H1 (cell line): ENCODE measurements around the gene MAP2K2. TPM values are rescaled to one million over a fixed set of nuclear protein-coding genes. Genes with fewer than 3 reads are reported as not detected.
A peak's percentile ranks its signal among the peaks of the same experiment; 100 is the strongest.

Source experiments
- CTCF ChIA-PET: fragments of 300-600 bp; sonication (Branson Sonifier 250); formaldehyde crosslinking; loops from one replicate; lab custom pipeline; 2021; ENCODE audit not compliant: partially characterized antibody; lab: Charles Lee
- POLR2A ChIA-PET: fragments of 300-600 bp; sonication (Branson Sonifier 250); formaldehyde crosslinking; loops from one replicate; lab custom pipeline; 2021; ENCODE audit warnings: inconsistent platforms; ENCODE audit not compliant: partially characterized antibody; lab: Charles Lee
- DNase-seq, 2 experiments: peaks; one replicate each; pipeline versions ENCODE4 v3.0.0 to v3.0.0-alpha.2; 2010 to 2022; ENCODE audit warnings: low spot score in 2 of 2, low read depth in 1 of 2, mixed read lengths in 1 of 2
- FAIRE-seq: peaks from 2 replicates; lab custom pipeline; 2011; peaks lifted over from hg19 to GRCh38; lab: Jason Lieb, UNC
- H2AFZ ChIP-seq: 2 replicates; pipeline ENCODE4 v1.8.1; 2012; ENCODE audit warnings: low read length, inconsistent platforms
- H2AK5ac ChIP-seq: 2 replicates; pipeline ENCODE4 v1.6.1; 2013; ENCODE audit warnings: low read depth, low read length
- H2BK120ac ChIP-seq: replicated peaks from 2 replicates; pipeline ENCODE3; 2013; ENCODE audit warnings: low read depth, low read length, inconsistent platforms
- H2BK12ac ChIP-seq: 2 replicates; pipeline ENCODE4 v1.6.1; 2013; ENCODE audit warnings: low read depth, low read length
- H2BK15ac ChIP-seq: 2 replicates; pipeline ENCODE4 v1.6.1; 2013; ENCODE audit warnings: low read length
- H2BK20ac ChIP-seq: 2 replicates; pipeline ENCODE4 v1.6.1; 2013; ENCODE audit warnings: low read length
- H2BK5ac ChIP-seq: 2 replicates; pipeline ENCODE4 v1.6.1; 2013; ENCODE audit warnings: low read depth, low read length
- H3K14ac ChIP-seq: 2 replicates; pipeline ENCODE4 v1.6.1; 2013; ENCODE audit warnings: inconsistent platforms; ENCODE audit not compliant: insufficient read length
- H3K18ac ChIP-seq: 2 replicates; pipeline ENCODE4 v1.6.1; 2013; ENCODE audit warnings: low read length; ENCODE audit errors: extremely low read depth
- H3K23ac ChIP-seq: 2 replicates; pipeline ENCODE4 v1.6.1; 2013; ENCODE audit warnings: inconsistent platforms; ENCODE audit not compliant: insufficient read length
- H3K23me2 ChIP-seq: 2 replicates; pipeline ENCODE4 v1.6.1; 2013; ENCODE audit warnings: low read depth, low read length
- H3K27ac ChIP-seq: 2 replicates; pipeline ENCODE4 v1.6.1; 2011; ENCODE audit warnings: low read depth, low read length, inconsistent platforms
- H3K27me3 ChIP-seq, 4 experiments: replicated peaks in 1 of 4; 1 replicate in 1 of 4; 2 replicates in 3 of 4; pipeline versions ENCODE4 v1.6.1 to v1.8.1; 2011 to 2013; ENCODE audit warnings: low read length in 3 of 4, mild to moderate bottlenecking in 3 of 4, inconsistent platforms in 2 of 4, mixed read lengths in 2 of 4, moderate library complexity in 1 of 4; ENCODE audit not compliant: control insufficient read depth in 3 of 4, insufficient read depth in 3 of 4; ENCODE audit errors: extremely low read depth in 1 of 4
- H3K36me3 ChIP-seq, 4 experiments: 2 replicates each; pipeline versions ENCODE4 v1.6.1 to v1.8.1; 2011 to 2013; ENCODE audit warnings: mild to moderate bottlenecking in 4 of 4, low read length in 3 of 4, moderate library complexity in 2 of 4, control low read depth in 1 of 4, inconsistent platforms in 1 of 4; ENCODE audit not compliant: insufficient read depth in 4 of 4, control insufficient read depth in 2 of 4
- H3K4ac ChIP-seq: replicated peaks from 2 replicates; pipeline ENCODE3; 2013; ENCODE audit warnings: low read length, low read depth, mixed read lengths, inconsistent platforms; ENCODE audit not compliant: insufficient read length
- H3K4me1 ChIP-seq, 4 experiments: replicated peaks in 1 of 4; 1 replicate in 1 of 4; 2 replicates in 3 of 4; pipeline versions ENCODE4 v1.6.1 to v1.8.1; 2011 to 2013; ENCODE audit warnings: low read length in 3 of 4, inconsistent platforms in 2 of 4, mixed read lengths in 1 of 4; ENCODE audit not compliant: insufficient read depth in 4 of 4, control insufficient read depth in 3 of 4
- H3K4me2 ChIP-seq, 2 experiments: 2 replicates each; pipeline versions ENCODE4 v1.6.1 to v1.8.1; 2011 to 2013; ENCODE audit warnings: low read depth in 2 of 2, low read length in 2 of 2, control low read depth in 1 of 2, inconsistent platforms in 1 of 2, mild to moderate bottlenecking in 1 of 2; ENCODE audit not compliant: insufficient read depth in 1 of 2
- H3K4me3 ChIP-seq, 4 experiments: fragments of 200-600, 300-600 bp in 1 of 4; sonication (generic), shearing (Covaris generic), sonication (Bioruptor Twin) in 1 of 4; 2 replicates each; pipeline versions ENCODE4 v1.5.1 to v1.8.1; 2011 to 2016; ENCODE audit warnings: low read length in 4 of 4, low read depth in 3 of 4, control low read depth in 2 of 4, inconsistent platforms in 2 of 4, mild to moderate bottlenecking in 2 of 4, mixed read lengths in 1 of 4, moderate library complexity in 1 of 4; ENCODE audit not compliant: insufficient read depth in 2 of 4; ENCODE audit errors: extremely low read depth in 1 of 4
- H3K56ac ChIP-seq: replicated peaks from 2 replicates; pipeline ENCODE3; 2013; ENCODE audit warnings: low read depth, mild to moderate bottlenecking, mixed read lengths, low read length, inconsistent platforms; ENCODE audit not compliant: insufficient read length
- H3K79me1 ChIP-seq: 2 replicates; pipeline ENCODE4 v1.6.1; 2013; ENCODE audit warnings: low read depth, low read length, control low read depth
- H3K79me2 ChIP-seq, 2 experiments: 2 replicates each; pipeline versions ENCODE4 v1.6.1 to v1.8.1; 2012 to 2013; ENCODE audit warnings: low read length in 2 of 2, mild to moderate bottlenecking in 2 of 2, inconsistent platforms in 1 of 2; ENCODE audit not compliant: insufficient read depth in 2 of 2, control insufficient read depth in 1 of 2
- H3K9ac ChIP-seq, 4 experiments: replicated peaks in 1 of 4; 1 replicate in 1 of 4; 2 replicates in 3 of 4; pipeline versions ENCODE4 v1.6.1 to v1.8.1; 2011 to 2013; ENCODE audit warnings: low read depth in 3 of 4, low read length in 3 of 4, control low read depth in 2 of 4, mild to moderate bottlenecking in 2 of 4, moderate library complexity in 2 of 4, inconsistent platforms in 1 of 4; ENCODE audit errors: extremely low read depth in 1 of 4
- H3K9me3 ChIP-seq, 2 experiments: 2 replicates each; pipeline versions ENCODE4 v1.6.1 to v1.8.1; 2012 to 2013; ENCODE audit warnings: mild to moderate bottlenecking in 2 of 2, moderate library complexity in 2 of 2, control low read depth in 1 of 2, inconsistent platforms in 1 of 2, low read depth in 1 of 2, low read length in 1 of 2, mixed read lengths in 1 of 2; ENCODE audit not compliant: insufficient read depth in 2 of 2
- H4K20me1 ChIP-seq, 2 experiments: replicated peaks in 1 of 2; 2 replicates each; pipeline versions ENCODE3 to v1.8.1; 2011 to 2013; ENCODE audit warnings: inconsistent platforms in 2 of 2, low read length in 2 of 2, mild to moderate bottlenecking in 1 of 2; ENCODE audit not compliant: insufficient read depth in 2 of 2, control insufficient read depth in 1 of 2
- H4K5ac ChIP-seq: 2 replicates; pipeline ENCODE4 v1.6.1; 2013; ENCODE audit warnings: low read length, low read depth, mixed read lengths, inconsistent platforms; ENCODE audit not compliant: insufficient read length
- H4K8ac ChIP-seq: 2 replicates; pipeline ENCODE4 v1.8.0; 2013; ENCODE audit warnings: mild to moderate bottlenecking, moderate library complexity, low read length, inconsistent platforms; ENCODE audit not compliant: insufficient read depth; ENCODE audit errors: extremely low read depth
- H4K91ac ChIP-seq: replicated peaks from 2 replicates; pipeline ENCODE3; 2013; ENCODE audit warnings: low read length, mixed read lengths, inconsistent platforms; ENCODE audit not compliant: insufficient read length
- JUN ChIP-seq: IDR thresholded peaks from 2 replicates; pipeline ENCODE4 v1.6.1; 2011; ENCODE audit warnings: low read depth, mild to moderate bottlenecking, improper control_type of control experiment, low read length
- SP1 ChIP-seq: IDR thresholded peaks from 2 replicates; pipeline ENCODE4 v1.6.1; 2011; ENCODE audit warnings: low read depth, low read length
- WGBS, 2 experiments: shearing (Covaris generic) in 1 of 2; methylation state at CpG; one replicate each; pipeline versions ENCODE4 v1.1.6 to v1.1.7; 2013 to 2015; ENCODE audit warnings: low lambda C conversion rate in 2 of 2, mixed read lengths in 2 of 2, inconsistent platforms in 1 of 2, low coverage in 1 of 2, missing lambda C conversion rate in 1 of 2; ENCODE audit not compliant: insufficient replicate concordance in 2 of 2, insufficient coverage in 1 of 2, insufficient read length in 1 of 2; ENCODE audit errors: extremely low coverage in 1 of 2, missing lambda C conversion rate in 1 of 2; 5-methylcytosine and 5-hydroxymethylcytosine counted together
- polyA plus RNA-seq, 7 experiments: library from polyadenylated mRNA; depleted of rRNA in 3 of 7; stranded (reverse) in 5 of 7; unstranded in 2 of 7; fragments of >200 nt in 5 of 7; fragments of 200-250 nt in 2 of 7; gene quantifications; 1 replicate in 5 of 7; 2 replicates in 1 of 7; 4 replicates in 1 of 7; pipeline versions ENCODE4 v1.2.1 to v1.2.3, GENCODE V29; 2011 to 2013; ENCODE audit warnings: missing spikeins in 2 of 7, mixed read lengths in 2 of 7
- total RNA-seq: library from RNA; stranded (reverse); fragmentation: NEBNext Ultra II Directional; extraction: Animal tissue kit (Norgen Biotek cat#: 25700); gene quantifications from 2 replicates; pipeline ENCODE4 v1.2.1, GENCODE V29; 2021
- TF ChIP-seq, protein P1 (sequence below): IDR thresholded peaks from 2 replicates; pipeline ENCODE4 v1.6.1; 2011; ENCODE audit warnings: low read length, improper control_type of control experiment

The MAP2K2 gene
- total and polyA plus RNA-seq, 2 of the 8 experiments (the other 6 are each of a cell fraction or from before 2014, with no cell fraction given) = 111 to 162 TPM

DNA sequence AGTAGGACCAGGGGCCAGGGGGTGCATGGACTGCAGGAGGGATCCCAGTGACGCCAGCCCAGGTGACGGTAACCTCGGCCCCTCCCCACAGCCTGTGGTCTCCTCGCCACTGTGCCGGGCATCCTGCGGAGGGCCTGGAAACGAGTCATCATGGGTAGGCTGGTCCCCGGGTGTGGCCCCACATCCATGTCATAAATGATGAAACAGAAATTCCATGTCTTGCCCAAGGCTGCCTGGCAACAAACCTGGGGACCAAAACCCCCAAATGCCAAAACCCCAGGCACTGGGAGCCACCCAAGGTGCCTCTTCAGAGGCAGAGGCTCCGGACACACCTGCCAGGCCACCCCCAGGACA lies 20.9 kb downstream of the MAP2K2 start:
- H4K5ac ChIP-seq = no peak overlapping the region
- no peaks in the 10 kb centered on the region for H3K79me2 ChIP-seq
- H3K36me3 ChIP-seq = peaks cover 14 to 58% (median 40%) of the 10 kb centered on the region in 4 experiments
- H3K4me2 ChIP-seq = no peak overlapping the region
- H3K14ac ChIP-seq = no peak overlapping the region
- H3K27ac ChIP-seq = no peak overlapping the region
- no peak overlapping the region for H2BK5ac ChIP-seq
- no peak overlapping the region for H3K18ac ChIP-seq
- ChIA-PET POLR2A (interaction anchor here (0.6 to 2.3 kb wide), 4 partner anchors 9 to 146 kb away, joined by 3 to 5 read pairs (median 4); no protein-coding TSS in a partner anchor), CTCF (interaction anchor here (1.0 kb wide), 2 partner anchors 17 to 40 kb away, joined by 4 read pairs; no protein-coding TSS in a partner anchor)
- no peaks in the 10 kb centered on the region for H3K27me3 ChIP-seq
- no peak overlapping the region for H2BK12ac ChIP-seq
- no peaks in the 10 kb centered on the region for H3K9me3 ChIP-seq
- TF ChIP-seq JUN (no peak), SP1 (no peak)
- TF ChIP-seq, protein P1, sequence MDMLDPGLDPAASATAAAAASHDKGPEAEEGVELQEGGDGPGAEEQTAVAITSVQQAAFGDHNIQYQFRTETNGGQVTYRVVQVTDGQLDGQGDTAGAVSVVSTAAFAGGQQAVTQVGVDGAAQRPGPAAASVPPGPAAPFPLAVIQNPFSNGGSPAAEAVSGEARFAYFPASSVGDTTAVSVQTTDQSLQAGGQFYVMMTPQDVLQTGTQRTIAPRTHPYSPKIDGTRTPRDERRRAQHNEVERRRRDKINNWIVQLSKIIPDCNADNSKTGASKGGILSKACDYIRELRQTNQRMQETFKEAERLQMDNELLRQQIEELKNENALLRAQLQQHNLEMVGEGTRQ = no peak
- H2BK15ac ChIP-seq = no peak overlapping the region
- H3K4me3 ChIP-seq = no peak overlapping the region
- no peak overlapping the region for H3K9ac ChIP-seq
- no peak overlapping the region for H2BK20ac ChIP-seq
- no peak overlapping the region for H4K91ac ChIP-seq
- H3K4me1 ChIP-seq = no peaks in the 10 kb centered on the region
- DNase-seq (no peak), FAIRE-seq (no peak)
- no peak overlapping the region for H2AK5ac ChIP-seq
- H3K56ac ChIP-seq = no peak overlapping the region
- no peak overlapping the region for H3K23ac ChIP-seq
- no peak overlapping the region for H3K4ac ChIP-seq
- WGBS, 2 experiments = 89% methylated on average over 7 of the region's 9 CpGs; no CpG with 5 or more reads in 1 of the 2 experiments
- no peak overlapping the region for H2BK120ac ChIP-seq
- no peak overlapping the region for H2AFZ ChIP-seq
- peaks cover 3 to 10% of the 10 kb centered on the region in 2 experiments for H4K20me1 ChIP-seq
- H3K79me1 ChIP-seq = peaks cover 3% of the 10 kb centered on the region; the same call in 1 of the 2 replicates
- H3K23me2 ChIP-seq = no peaks in the 10 kb centered on the region
- H4K8ac ChIP-seq = 0 out of 2 replicates have a peak overlapping the region, but pooled peaks have one; percentile 25
